Glutamatergic neuron (in vitro differentiated cells): ENCODE data around the gene PPP1R3D. TPM values are rescaled to one million over a fixed set of nuclear protein-coding genes. Genes with fewer than 3 reads are reported as not detected.

ENCODE experiments used
- DNase-seq: peaks from one replicate; pipeline ENCODE4 v3.0.0; 2022
- H3K27ac Mint-ChIP-seq: one replicate; pipeline ENCODE4 v1.8.0; 2020; ENCODE audit warnings: mild to moderate bottlenecking, mixed read lengths, inconsistent platforms; ENCODE audit not compliant: unreplicated experiment
- H3K27me3 Mint-ChIP-seq: one replicate; pipeline ENCODE4 v1.8.0; 2020; ENCODE audit warnings: mild to moderate bottlenecking, moderate library complexity, mixed read lengths, inconsistent platforms; ENCODE audit not compliant: unreplicated experiment
- H3K36me3 Mint-ChIP-seq: one replicate; pipeline ENCODE4 v1.8.0; 2020; ENCODE audit warnings: mild to moderate bottlenecking, mixed read lengths, inconsistent platforms; ENCODE audit not compliant: unreplicated experiment
- H3K4me1 Mint-ChIP-seq: one replicate; pipeline ENCODE4 v1.8.0; 2020; ENCODE audit warnings: mild to moderate bottlenecking, low read depth, mixed read lengths, inconsistent platforms; ENCODE audit not compliant: unreplicated experiment
- H3K4me3 Mint-ChIP-seq: one replicate; pipeline ENCODE4 v1.8.0; 2020; ENCODE audit warnings: mild to moderate bottlenecking, mixed read lengths, inconsistent platforms; ENCODE audit not compliant: unreplicated experiment
- H3K9me3 Mint-ChIP-seq: one replicate; pipeline ENCODE4 v1.8.0; 2020; ENCODE audit warnings: mild to moderate bottlenecking, moderate library complexity, mixed read lengths, inconsistent platforms; ENCODE audit not compliant: unreplicated experiment
- CTCF ChIP-seq: fragments of 200-600 bp; sonication (generic); IDR thresholded peaks from one replicate; pipeline ENCODE4 v1.5.0; 2021; ENCODE audit not compliant: partially characterized antibody, unreplicated experiment
- total RNA-seq: library from RNA; stranded (reverse); fragmentation: NEBNext Ultra II Directional; extraction: Animal tissue kit (Norgen Biotek cat#: 25700); gene quantifications from one replicate; pipeline ENCODE4 v1.2.1, GENCODE V29; 2021; ENCODE audit not compliant: unreplicated experiment

Gene PPP1R3D
- total RNA-seq, 1 donor from 2014 or later, result 1.3 TPM

- Mint-ChIP-seq H3K4me1 (no peaks in the 10 kb centered on the region), H3K27me3 (peaks cover 2% of the 10 kb centered on the region), H3K9me3 (peaks cover 2% of the 10 kb centered on the region), H3K4me3 (no peak overlapping the region), H3K27ac (no peak overlapping the region), H3K36me3 (no peaks in the 10 kb centered on the region)
- DNase-seq, result no peak
- TF ChIP-seq CTCF, result no peak
Measured at GRCh38 chr20:59971428-59971827, 31.3 kb upstream of the PPP1R3D start.

DNA sequence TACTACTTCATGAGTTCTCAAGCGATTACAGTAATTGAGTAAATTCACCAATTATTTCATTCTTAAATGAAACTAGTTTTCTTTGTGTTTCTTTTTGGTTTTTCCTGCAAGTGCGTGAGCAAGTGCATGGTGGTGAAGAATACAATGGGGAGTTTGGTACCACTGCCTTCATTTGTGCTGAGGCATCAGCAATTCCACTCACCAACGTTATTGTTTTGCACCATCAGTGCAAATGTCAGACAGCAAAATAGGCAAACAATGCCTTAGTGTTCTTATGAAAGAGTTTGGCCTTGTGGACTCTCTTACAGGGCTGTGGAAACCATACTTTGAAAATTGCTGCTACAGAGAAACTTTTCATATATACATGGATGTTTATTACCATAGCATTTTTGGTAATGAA, 26.3 kb upstream of the PPP1R3D start:
- no peak for DNase-seq
- no peak overlapping the region for H3K4me3 Mint-ChIP-seq
- H3K27ac Mint-ChIP-seq, result no peak overlapping the region
- no peaks in the 10 kb centered on the region for H3K36me3 Mint-ChIP-seq
- no peak for TF ChIP-seq CTCF
- H3K9me3 Mint-ChIP-seq, result no peaks in the 10 kb centered on the region
- no peaks in the 10 kb centered on the region for H3K27me3 Mint-ChIP-seq
- H3K4me1 Mint-ChIP-seq, result peaks cover 10% of the 10 kb centered on the region

DNA sequence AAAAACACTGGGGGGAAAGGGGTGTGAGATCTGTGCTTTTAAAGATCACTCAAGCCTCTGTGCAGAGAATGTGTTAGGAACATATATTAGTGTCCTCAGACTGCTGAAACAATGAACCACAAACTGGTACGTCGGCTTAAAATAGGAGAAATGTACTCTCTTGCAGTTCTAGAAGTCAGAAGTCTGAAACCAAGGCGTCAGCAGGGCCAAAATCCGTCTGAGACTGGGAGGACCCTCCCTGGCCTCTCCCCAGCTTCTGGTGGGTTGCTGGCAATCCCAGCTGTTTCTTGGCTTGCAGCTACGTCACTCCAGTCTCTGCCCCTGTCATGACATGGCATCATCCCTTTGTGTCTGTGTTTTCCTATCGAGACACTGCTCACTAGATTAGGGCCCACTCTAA, 22.1 kb upstream of the PPP1R3D start:
- no peaks in the 10 kb centered on the region for H3K9me3 Mint-ChIP-seq
- peaks cover 10% of the 10 kb centered on the region for H3K4me1 Mint-ChIP-seq
- no peak overlapping the region for H3K27ac Mint-ChIP-seq
- no peak for TF ChIP-seq CTCF
- no peaks in the 10 kb centered on the region for H3K27me3 Mint-ChIP-seq
- DNase-seq, result no peak
- H3K36me3 Mint-ChIP-seq, result no peaks in the 10 kb centered on the region
- H3K4me3 Mint-ChIP-seq, result no peak overlapping the region

GRCh38 chr20:59961423-59961822, 21.3 kb upstream of the PPP1R3D start:
- Mint-ChIP-seq H3K27me3 (no peaks in the 10 kb centered on the region), H3K9me3 (no peaks in the 10 kb centered on the region), H3K4me3 (no peak overlapping the region), H3K4me1 (peaks cover 10% of the 10 kb centered on the region), H3K36me3 (no peaks in the 10 kb centered on the region), H3K27ac (no peak overlapping the region)
- TF ChIP-seq CTCF, result no peak
- no peak for DNase-seq

- TF ChIP-seq CTCF, result no peak
- no peaks in the 10 kb centered on the region for H3K4me1 Mint-ChIP-seq
- H3K4me3 Mint-ChIP-seq, result no peak overlapping the region
- no peaks in the 10 kb centered on the region for H3K36me3 Mint-ChIP-seq
- H3K27me3 Mint-ChIP-seq, result no peaks in the 10 kb centered on the region
- H3K27ac Mint-ChIP-seq, result no peak overlapping the region
- H3K9me3 Mint-ChIP-seq, result no peaks in the 10 kb centered on the region
- no peak for DNase-seq
Measured at GRCh38 chr20:59958626-59959025, 18.5 kb upstream of the PPP1R3D start.
